ENCODE results near the gene PLIN3. TPM values are rescaled to one million over a fixed set of nuclear protein-coding genes. Genes with fewer than 3 reads are reported as not detected.
"Not testable (repeated sequence)": the region's sequence is repeated elsewhere in the genome, so short reads cannot be mapped to it uniquely, and the experiment has no call there.

The PLIN3 gene
- polyA plus RNA-seq, 3 donors = 22.0 to 55.5 (median 46.2) TPM

GRCh38 chr19:4821265-4821664 is 46.2 kb downstream of the PLIN3 start:
- WGBS, 3 donors = 72 to 95% (median 89%) methylated on average over 4 of the region's 4 CpGs
- H3K27ac ChIP-seq (ENCODE audit: low read depth, low read length) = no peak overlapping the region

- WGBS, 3 donors = 83 to 95% (median 90%) methylated on average over 27 to 32 of the region's 32 CpGs
- no peak overlapping the region for H3K27ac ChIP-seq (ENCODE audit: low read depth, low read length)
These were observed 49.8 kb downstream of the PLIN3 start for GRCh38 chr19:4817467-4818277.

GRCh38 chr19:4816950-4817278 is 50.6 kb downstream of the PLIN3 start:
- H3K27ac ChIP-seq (ENCODE audit: low read depth, low read length) = no peak overlapping the region
- WGBS, 3 donors = 92 to 97% (median 96%) methylated on average over 16 of the region's 16 CpGs

GRCh38 chr19:4816202-4816949 is 51.1 kb downstream of the PLIN3 start:
- no peak overlapping the region for H3K27ac ChIP-seq (ENCODE audit: low read depth, low read length)
- 89 to 95% (median 93%) methylated on average over 34 to 35 of the region's 35 CpGs for WGBS, 3 donors

GRCh38 chr19:4815426-4816201 is 51.9 kb downstream of the PLIN3 start:
- whole genome bisulfite sequencing, 3 donors = 25 to 30% (median 27%) methylated on average over 28 of the region's 28 CpGs

GRCh38 chr19:4814625-4815425 is 52.6 kb downstream of the PLIN3 start:
- no peak overlapping the region for H3K27ac ChIP-seq (ENCODE audit: low read depth, low read length)
- WGBS, 3 donors = 67 to 71% (median 70%) methylated on average over 7 of the region's 7 CpGs

More at GRCh38 chr19:4815426-4816201, 51.9 kb downstream of the PLIN3 start:
- no peak overlapping the region for H3K27ac ChIP-seq (ENCODE audit: low read depth, low read length)

GRCh38 chr19:4811328-4812131 is 55.9 kb downstream of the PLIN3 start:
- WGBS, 3 donors = 63 to 64% (median 63%) methylated on average over 11 to 12 of the region's 12 CpGs
- H3K27ac ChIP-seq (ENCODE audit: low read depth, low read length) = no peak overlapping the region

GRCh38 chr19:4807188-4807587 is 60.3 kb downstream of the PLIN3 start:
- no peak overlapping the region for H3K27ac ChIP-seq (ENCODE audit: low read depth, low read length)
- 51 to 74% (median 60%) methylated on average over 6 of the region's 6 CpGs for WGBS, 3 donors

- 82 to 92% (median 90%) methylated on average over 6 of the region's 6 CpGs for WGBS, 3 donors
- no peak overlapping the region for H3K27ac ChIP-seq (ENCODE audit: low read depth, low read length)
These were observed 61.1 kb downstream of the PLIN3 start for GRCh38 chr19:4806384-4806783.

- not testable (repeated sequence) for H3K27ac ChIP-seq (ENCODE audit: low read depth, low read length)
- 95 to 100% (median 97%) methylated on average over 6 of the region's 6 CpGs for WGBS, 3 donors
These were observed 62.3 kb downstream of the PLIN3 start for GRCh38 chr19:4805140-4805539.

- no peak overlapping the region for H3K27ac ChIP-seq (ENCODE audit: low read depth, low read length)
- WGBS, 3 donors = 45 to 48% (median 46%) methylated on average over 33 of the region's 33 CpGs
These were observed 63.5 kb downstream of the PLIN3 start for GRCh38 chr19:4803736-4804695.

GRCh38 chr19:4802711-4803110 is 64.8 kb downstream of the PLIN3 start:
- WGBS, 3 donors = 80 to 85% (median 80%) methylated on average over 7 of the region's 7 CpGs
- no peak overlapping the region for H3K27ac ChIP-seq (ENCODE audit: low read depth, low read length)

- H3K27ac ChIP-seq (ENCODE audit: low read depth, low read length) = no peak overlapping the region
- 77 to 90% (median 77%) methylated on average over 3 of the region's 3 CpGs for WGBS, 3 donors
These were observed 66.3 kb downstream of the PLIN3 start for GRCh38 chr19:4801085-4801619.

GRCh38 chr19:4800591-4801081 is 66.8 kb downstream of the PLIN3 start:
- WGBS, 3 donors = 39 to 75% (median 67%) methylated on average over 23 of the region's 23 CpGs
- H3K27ac ChIP-seq (ENCODE audit: low read depth, low read length) = no peak overlapping the region

GRCh38 chr19:4795400-4795799 is 72.1 kb downstream of the PLIN3 start:
- 75 to 88% (median 85%) methylated on average over 9 of the region's 9 CpGs for WGBS, 3 donors
- no peak overlapping the region for H3K27ac ChIP-seq (ENCODE audit: low read depth, low read length)

GRCh38 chr19:4794971-4795370 is 72.5 kb downstream of the PLIN3 start:
- WGBS, 3 donors = 72 to 88% (median 86%) methylated on average over 11 of the region's 11 CpGs
- H3K27ac ChIP-seq (ENCODE audit: low read depth, low read length) = no peak overlapping the region

Data from adipose tissue (tissue), 3 donors.